ENCODE measurements around the gene NGLY1.

NGLY1 gene

DNA sequence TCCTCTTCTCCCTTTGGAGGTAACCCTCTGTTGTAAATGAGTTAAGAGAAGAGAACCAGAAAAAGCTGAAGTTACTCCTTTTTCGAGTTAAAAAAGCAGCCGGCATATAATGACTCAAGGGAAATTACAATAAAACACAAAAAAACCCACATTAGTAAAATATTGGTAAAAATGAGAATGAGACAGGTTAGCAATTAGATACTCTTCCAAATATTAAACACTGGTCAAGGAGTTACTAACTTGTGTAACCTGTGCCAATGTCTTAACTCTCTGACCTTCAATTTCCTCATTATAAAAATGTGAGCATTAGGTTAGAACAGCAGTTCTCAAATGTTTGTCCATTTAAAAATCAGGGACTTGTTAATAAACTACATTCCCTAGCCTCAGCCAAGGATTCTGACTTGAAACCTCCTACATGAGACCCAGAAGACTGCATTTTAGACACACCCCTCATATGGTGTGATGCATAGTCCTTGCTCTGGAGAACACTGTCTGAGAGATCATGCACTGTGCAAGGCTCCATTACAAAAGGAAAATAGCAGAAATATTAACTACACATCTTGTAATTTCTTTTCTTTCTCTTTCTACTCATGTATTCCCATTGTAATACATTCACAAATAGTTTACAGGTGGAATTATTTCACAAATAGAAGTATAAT is 75.8 kb downstream of the NGLY1 start:
- no peak for DNase-seq

DNA sequence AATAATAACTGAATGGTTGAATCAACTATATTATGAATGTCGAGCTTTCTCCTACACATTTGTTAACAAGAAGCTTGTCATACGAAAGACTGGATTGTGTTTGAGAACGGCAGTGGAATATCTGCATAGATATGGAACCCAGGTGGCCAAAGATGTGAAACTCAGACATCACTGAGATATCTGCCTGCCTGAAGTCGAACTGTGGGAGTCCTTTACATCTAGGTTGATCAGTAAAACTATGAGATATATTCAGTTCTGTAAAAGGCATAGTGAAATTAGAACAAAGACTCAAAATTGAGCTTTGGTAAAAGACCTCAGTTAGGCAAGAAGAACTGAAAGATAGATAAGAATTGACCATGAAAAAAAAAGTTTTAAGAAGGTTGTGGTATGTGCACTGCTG is 77.0 kb downstream of the NGLY1 start:
- no peak for DNase-seq

GRCh38 chr3:25697553-25697952 is 85.7 kb downstream of the NGLY1 start:
- no peak for DNase-seq

DNA sequence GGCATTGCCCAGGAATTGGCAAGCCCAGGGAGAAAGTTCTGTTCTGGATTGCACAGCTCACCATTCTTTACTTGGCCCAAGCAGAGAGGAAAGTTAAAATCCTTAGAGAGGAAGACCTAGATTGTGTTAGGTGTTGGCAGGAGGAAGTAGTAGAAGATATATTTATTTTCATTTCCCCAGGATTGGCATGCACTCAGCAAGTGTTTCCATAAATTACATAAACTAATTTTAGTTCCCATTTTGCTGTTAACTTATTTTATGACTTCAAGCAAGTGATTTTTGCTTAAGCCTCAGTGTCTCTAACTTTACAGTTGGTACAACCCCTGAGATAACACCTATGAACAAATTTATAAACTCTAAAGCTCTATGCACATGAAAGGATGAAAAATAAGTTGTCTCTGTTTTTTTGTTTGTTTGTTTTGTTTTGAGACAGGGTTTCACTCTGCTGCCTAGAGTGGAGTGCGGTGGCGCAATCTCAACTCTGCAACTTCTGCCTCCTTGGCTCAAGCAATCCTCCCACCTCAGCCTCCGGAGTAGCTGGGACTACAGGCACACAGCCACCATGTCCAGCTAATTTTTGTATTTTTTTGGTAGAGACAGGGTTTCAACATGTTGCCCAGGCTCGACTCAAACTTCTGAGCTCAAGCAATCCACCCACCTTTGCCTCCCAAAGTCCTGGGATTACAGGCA is 87.4 kb downstream of the NGLY1 start:
- DNase-seq: no peak

DNA sequence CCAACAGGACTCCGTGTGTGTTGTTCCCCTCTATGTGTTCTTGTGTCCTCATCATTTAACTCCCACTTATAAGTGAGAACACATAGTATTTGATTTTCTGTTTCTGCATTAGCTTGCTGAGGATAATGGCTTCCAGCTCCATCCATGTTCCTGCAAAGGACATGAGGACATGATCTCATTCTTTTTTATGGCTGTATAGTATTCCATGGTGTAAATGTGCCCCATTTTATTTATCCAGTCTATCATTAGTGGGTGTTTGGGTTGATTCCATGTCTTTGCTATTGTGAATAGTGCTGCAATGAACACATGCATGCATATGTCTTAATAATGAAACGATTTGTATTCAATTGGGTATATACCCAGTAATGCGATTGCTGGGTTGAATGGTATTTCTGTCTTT is 90.0 kb downstream of the NGLY1 start:
- no peak for DNase-seq

GRCh38 chr3:25692341-25692740 is 90.9 kb downstream of the NGLY1 start:
- no peak for DNase-seq

- no peak for DNase-seq
Observed at GRCh38 chr3:25690768-25691533, 92.3 kb downstream of the NGLY1 start.

DNA sequence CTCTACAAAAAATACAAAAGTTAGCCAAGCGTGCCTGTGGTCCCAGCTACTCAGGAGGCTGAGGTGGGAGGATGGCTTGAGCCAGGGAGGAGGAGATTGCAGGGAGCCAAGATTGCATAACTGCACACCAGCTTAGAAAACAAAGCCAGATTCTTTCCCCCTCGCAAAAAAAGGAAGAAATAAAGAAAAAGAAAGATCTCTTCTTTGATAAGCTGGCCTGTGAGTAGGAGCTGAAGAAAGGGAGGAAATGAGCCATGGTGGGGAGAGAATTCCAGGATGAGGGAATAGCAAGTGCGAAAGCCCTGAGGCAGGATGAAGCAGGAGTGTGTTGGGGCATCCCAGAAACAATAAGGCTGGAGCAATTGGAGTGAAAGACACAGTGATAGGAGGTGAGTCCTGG is 94.0 kb downstream of the NGLY1 start:
- no peak for DNase-seq

GRCh38 chr3:25687742-25688141 is 95.5 kb downstream of the NGLY1 start:
- no peak for DNase-seq

DNA sequence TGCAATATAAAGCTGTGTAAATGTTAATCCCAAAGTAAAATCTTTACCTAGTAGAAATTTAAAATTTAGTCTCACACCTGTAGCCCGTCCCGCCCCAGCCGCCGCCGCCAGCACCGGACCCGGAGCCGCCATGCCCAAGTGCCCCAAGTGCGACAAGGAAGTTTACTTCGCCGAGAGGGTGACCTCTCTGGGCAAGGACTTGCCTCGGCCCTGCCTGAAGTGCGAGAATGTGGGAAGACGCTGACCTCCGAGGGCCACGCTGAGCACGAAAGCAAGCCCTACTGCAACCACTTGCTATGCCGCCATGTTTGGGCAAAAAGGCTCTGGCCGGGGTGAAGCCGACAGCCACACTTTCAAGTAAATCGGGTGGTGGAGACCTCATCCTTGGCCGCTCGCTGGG is 96.5 kb downstream of the NGLY1 start:
- DNase-seq: no peak

GRCh38 chr3:25683882-25684281 is 99.4 kb downstream of the NGLY1 start:
- no peak for DNase-seq

DNA sequence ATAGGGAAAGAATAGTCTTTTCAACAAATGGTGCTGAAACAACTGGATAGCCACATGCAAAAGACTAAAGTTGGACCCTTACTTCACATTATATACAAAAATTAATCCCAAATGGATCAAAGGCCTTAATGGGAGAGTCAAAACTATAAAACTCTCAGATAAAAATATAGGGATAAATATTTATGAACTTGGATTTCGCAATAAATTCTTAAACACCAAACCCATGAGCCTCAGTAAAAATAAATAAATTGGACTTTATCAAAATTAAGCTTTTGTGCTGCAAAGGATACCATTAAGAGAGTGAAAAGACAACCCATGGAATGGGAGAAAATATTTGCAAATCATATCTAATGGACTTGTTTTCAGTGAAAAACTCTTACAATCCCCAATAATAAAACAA is 99.8 kb downstream of the NGLY1 start:
- no peak for DNase-seq

- no peak for DNase-seq
Observed at GRCh38 chr3:25679642-25680302, 103.5 kb downstream of the NGLY1 start.

- DNase-seq: no peak
Observed at GRCh38 chr3:25679166-25679565, 104.1 kb downstream of the NGLY1 start.

DNA sequence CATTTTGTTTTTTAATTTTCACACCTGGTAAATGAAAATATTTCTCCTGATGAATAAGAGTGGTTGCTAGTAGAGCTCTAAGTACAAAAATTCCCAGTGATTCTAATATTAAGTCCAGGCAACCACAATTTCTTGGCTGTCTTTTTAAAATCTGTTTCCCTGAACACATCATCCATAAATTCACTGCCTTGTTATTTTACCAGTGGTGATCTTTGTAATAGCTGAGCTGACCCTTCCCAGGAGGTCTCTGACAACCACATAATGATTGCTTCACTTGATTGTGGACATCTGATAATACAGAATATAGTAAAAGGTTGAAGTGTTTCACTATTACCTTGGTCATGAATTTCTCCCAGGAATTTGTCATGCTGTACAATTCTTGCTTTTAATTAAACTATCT is 104.7 kb downstream of the NGLY1 start:
- DNase-seq: no peak

DNA sequence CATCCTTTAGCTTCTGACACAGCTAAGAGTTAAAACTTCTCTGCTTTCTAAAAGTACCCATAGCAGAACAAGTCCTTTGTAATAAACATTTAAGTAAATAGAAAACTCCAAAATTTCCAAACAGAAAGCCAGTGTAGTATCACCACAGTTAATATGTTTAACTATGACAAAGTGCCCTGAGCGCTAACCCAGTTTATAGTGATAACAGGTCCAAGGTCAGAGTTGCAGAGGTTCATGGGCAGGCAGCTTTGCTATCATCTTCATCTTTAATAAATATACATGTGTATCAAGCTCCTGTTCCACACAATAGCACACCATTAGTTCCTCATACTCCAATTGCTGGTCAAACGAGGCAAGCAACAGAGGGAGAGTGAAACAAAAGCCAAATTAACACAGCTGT is 106.1 kb downstream of the NGLY1 start:
- DNase-seq: no peak

GRCh38 chr3:25674670-25675069 is 108.6 kb downstream of the NGLY1 start:
- DNase-seq: no peak

DNA sequence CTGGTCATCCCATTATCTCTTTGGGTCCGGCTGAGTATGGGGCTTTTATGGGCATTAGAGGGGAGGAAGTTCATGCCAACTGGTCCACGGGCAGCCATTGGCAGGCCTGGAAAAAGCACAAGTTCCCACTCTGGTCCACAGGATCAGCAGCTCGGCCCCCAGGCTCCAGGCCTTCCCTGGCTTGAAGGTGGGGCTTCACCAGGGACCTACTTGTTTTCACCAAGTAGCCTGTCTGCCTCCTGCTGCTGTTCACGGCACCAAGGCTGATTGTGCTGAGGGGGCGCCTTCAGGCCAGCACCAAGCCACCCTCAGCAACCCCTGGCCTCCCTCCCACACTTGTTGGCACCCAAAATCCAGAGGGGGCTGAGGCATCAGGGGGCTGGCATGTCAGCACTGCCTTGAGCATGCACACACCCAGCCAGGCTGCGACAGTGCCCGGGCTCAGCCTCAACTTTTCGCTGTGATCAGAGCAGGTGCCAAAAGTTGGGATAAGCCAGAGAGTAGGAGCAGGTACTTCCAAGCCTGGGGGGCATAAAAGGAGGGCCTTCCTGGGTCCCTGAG is 109.4 kb downstream of the NGLY1 start:
- no peak for DNase-seq

All from NCI-H526 (cell line).